Right lobe of liver (tissue), 6 donors: ENCODE results near the gene ZPLD1. TPM values are rescaled to one million over a fixed set of nuclear protein-coding genes. Genes with fewer than 3 reads are reported as not detected.

Experiments
- ATAC-seq, 4 donors: fragments of 200-7000 bp; cut with Tn5 transposase; one replicate each; pipeline ENCODE4 v1.9.1; 2020; ENCODE audit warnings: mild to moderate bottlenecking in 4 of 4, moderate library complexity in 4 of 4
- DNase-seq, 3 donors: peaks; one replicate each; pipeline ENCODE4 v3.0.0-alpha.2; 2020
- H3K27ac ChIP-seq, 3 donors: fragments of 200-600 bp; one replicate each; pipeline ENCODE4 v1.8.0; 2022
- H3K27me3 ChIP-seq, 2 donors: fragments of 200-600 bp; one replicate each; pipeline ENCODE4 v1.8.0; 2022
- H3K36me3 ChIP-seq, 4 donors: fragments of 200-600 bp; sonication (generic) in 1 of 4; one replicate each; pipeline versions ENCODE4 v1.5.1 to v1.8.0; 2017 to 2022; ENCODE audit warnings: control low read depth in 1 of 4
- H3K4me1 ChIP-seq, 4 donors: fragments of 200-600 bp; sonication (generic) in 1 of 4; one replicate each; pipeline versions ENCODE4 v1.5.1 to v1.8.0; 2017 to 2022; ENCODE audit warnings: control low read depth in 1 of 4
- H3K4me3 ChIP-seq, 3 donors: fragments of 200-600 bp; one replicate each; pipeline ENCODE4 v1.8.0; 2022
- H3K9me3 ChIP-seq, 4 donors: fragments of 200-600 bp; sonication (generic) in 1 of 4; one replicate each; pipeline versions ENCODE4 v1.5.1 to v1.8.0; 2017 to 2022; ENCODE audit warnings: control low read depth in 1 of 4
- POLR2A ChIP-seq: fragments of 450-650 bp; IDR thresholded peaks from one replicate; pipeline ENCODE4 v1.6.1; 2017; ENCODE audit warnings: antibody characterized with exemption, mild to moderate bottlenecking
- WGBS: methylation state at CpG from one replicate; pipeline ENCODE4 v1.1.6; 2018; ENCODE audit warnings: low coverage, low lambda C conversion rate; ENCODE audit not compliant: insufficient coverage; ENCODE audit errors: missing lambda C conversion rate; 5-methylcytosine and 5-hydroxymethylcytosine counted together
- intact Hi-C, 2 donors: fragments of 100-400 bp; cut with DNase I; formaldehyde crosslinking; loops; one replicate each; pipeline versions ENCODE4 v1.11.2 to v1.14.1; 2022
- total RNA-seq, 6 experiments: library from RNA; depleted of rRNA in 2 of 6; stranded (reverse); fragments of >200 nt in 2 of 6; fragmentation: NEBNext Ultra II Directional in 3 of 6; extraction: Animal tissue kit (Norgen Biotek cat#: 25700) in 3 of 6; gene quantifications; one replicate each; pipeline versions ENCODE4 v1.1.0 to v1.2.4, GENCODE V29; 2016 to 2023
- TF ChIP-seq, protein P1 (sequence below), 4 donors: fragments of 200-600 bp in 3 of 4; fragments of 450-650 bp in 1 of 4; IDR thresholded peaks; one replicate each; pipeline versions ENCODE4 v1.5.1 to v1.8.0; 2016 to 2022; ENCODE audit warnings: antibody characterized with exemption in 4 of 4, mild to moderate bottlenecking in 2 of 4
- donor health status: DM: no; HTN: yes; CAD: no.
- donor health status: DM: no; HTN: no; CAD: no.
- donor health status: DM: no; HTN: no; CAD: no.
- donor health status: DM: no; HTN: yes; CAD: no.
- donor health status: DM: no; HTN: yes; CAD: no.

ZPLD1 gene
- total RNA-seq, 6 experiments from 2014 or later: 0.04 to 0.12 (median 0.07) TPM; not detected in 2

DNA sequence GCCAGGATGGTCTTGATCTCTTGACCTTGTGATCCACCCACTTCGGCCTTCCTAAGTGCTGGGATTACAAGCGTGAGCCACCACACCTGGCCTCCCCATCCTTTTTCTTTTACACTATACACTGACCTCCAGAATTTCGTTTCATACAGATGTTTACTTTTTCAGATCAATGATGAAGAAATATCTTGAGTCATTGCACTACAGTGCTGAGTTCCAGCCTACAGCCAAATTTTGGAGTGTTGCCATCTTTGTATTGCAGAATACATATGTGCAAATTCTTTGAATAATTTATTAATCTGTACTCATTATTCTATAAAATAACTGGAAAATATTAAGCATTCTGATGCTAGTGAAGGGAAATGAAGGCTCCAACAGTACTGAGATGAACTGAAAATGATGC is 12.5 kb downstream of the ZPLD1 start:
- TF ChIP-seq, protein P1, sequence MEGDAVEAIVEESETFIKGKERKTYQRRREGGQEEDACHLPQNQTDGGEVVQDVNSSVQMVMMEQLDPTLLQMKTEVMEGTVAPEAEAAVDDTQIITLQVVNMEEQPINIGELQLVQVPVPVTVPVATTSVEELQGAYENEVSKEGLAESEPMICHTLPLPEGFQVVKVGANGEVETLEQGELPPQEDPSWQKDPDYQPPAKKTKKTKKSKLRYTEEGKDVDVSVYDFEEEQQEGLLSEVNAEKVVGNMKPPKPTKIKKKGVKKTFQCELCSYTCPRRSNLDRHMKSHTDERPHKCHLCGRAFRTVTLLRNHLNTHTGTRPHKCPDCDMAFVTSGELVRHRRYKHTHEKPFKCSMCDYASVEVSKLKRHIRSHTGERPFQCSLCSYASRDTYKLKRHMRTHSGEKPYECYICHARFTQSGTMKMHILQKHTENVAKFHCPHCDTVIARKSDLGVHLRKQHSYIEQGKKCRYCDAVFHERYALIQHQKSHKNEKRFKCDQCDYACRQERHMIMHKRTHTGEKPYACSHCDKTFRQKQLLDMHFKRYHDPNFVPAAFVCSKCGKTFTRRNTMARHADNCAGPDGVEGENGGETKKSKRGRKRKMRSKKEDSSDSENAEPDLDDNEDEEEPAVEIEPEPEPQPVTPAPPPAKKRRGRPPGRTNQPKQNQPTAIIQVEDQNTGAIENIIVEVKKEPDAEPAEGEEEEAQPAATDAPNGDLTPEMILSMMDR (IDR thresholded peaks at IDR 0.05): no peak
- no peak for TF ChIP-seq POLR2A
- Histone ChIP-seq H3K4me1 (no peaks in the 10 kb centered on the region), H3K9me3 (no peaks in the 10 kb centered on the region), H3K4me3 (no peak overlapping the region), H3K36me3 (no peaks in the 10 kb centered on the region), H3K27me3 (no peaks in the 10 kb centered on the region), H3K27ac (no peak overlapping the region)
- no peak for DNase-seq
- ATAC-seq: no peak
- WGBS: 45% methylated on average over 3 of the region's 3 CpGs
- intact Hi-C loops: no loop called here

DNA sequence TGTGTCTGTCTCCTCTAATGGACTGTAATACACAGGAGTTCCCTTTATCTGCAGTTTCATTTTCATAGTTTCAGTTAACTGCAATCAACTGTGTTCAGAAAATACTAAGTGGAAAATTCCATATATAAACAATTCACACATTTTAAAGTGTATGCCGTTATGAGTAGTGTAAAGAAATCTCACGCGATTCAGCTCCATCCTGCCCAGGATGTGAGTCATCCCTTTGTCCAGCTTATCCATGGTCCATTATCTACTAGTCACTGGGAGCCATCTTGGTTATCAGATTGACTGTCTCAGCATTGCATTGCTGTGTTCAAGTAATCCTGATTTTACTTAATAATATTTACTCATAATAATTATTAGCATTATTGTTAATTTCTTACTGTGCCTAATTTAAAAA is 14.5 kb downstream of the ZPLD1 start:
- intact Hi-C loops: no loop called here
- Histone ChIP-seq H3K27me3 (no peaks in the 10 kb centered on the region), H3K27ac (no peak overlapping the region), H3K9me3 (no peaks in the 10 kb centered on the region), H3K4me1 (no peaks in the 10 kb centered on the region), H3K36me3 (no peaks in the 10 kb centered on the region), H3K4me3 (no peak overlapping the region)
- no peak for TF ChIP-seq POLR2A
- TF ChIP-seq, protein P1 (IDR thresholded peaks at IDR 0.05): no peak
- no peak for ATAC-seq
- no peak for DNase-seq
- 39% methylated on average over 3 of the region's 3 CpGs for WGBS

DNA sequence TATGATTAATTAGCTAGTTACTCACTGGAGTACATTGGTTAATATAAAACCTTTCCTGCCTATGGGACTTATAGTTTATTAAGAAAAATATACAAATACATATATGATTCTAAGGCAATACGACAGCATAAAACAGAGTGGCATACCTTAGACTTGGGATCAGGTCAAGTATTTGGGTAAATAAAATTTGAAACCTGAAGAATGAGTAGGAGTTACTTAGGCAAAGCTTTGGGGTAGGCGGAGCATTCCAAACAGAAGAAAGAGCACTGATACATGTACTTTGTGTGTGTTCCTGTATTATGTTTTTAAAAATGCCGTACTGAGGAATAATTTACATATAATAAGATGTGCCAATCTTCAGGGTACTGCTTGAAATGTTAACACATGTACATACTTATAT is 15.1 kb downstream of the ZPLD1 start:
- WGBS: 77% methylated on average over 2 of the region's 3 CpGs
- Histone ChIP-seq H3K4me3 (no peak overlapping the region), H3K27me3 (no peaks in the 10 kb centered on the region), H3K9me3 (no peaks in the 10 kb centered on the region), H3K36me3 (no peaks in the 10 kb centered on the region), H3K27ac (no peak overlapping the region), H3K4me1 (no peaks in the 10 kb centered on the region)
- ATAC-seq (no peak), DNase-seq (no peak)
- intact Hi-C loops: no loop called here
- no peak for TF ChIP-seq POLR2A
- TF ChIP-seq, protein P1 (IDR thresholded peaks at IDR 0.05): no peak

DNA sequence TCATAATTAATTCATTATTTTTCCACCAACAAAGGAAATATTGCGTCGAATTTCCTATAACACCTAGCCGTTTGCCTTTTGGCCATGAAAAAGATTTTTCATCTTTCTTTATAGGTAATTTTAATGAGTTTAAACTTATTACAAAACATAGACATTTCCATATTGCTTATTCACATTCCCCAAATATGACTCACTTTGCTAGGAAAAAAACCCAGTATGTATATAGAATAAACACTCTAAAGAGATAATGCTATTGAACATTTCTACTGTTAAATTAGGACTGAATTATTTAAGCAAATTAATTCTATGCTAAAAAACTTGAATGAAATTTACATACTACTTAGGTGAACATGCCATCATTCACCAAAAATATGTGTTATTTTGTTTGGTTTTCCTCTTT is 16.2 kb downstream of the ZPLD1 start:
- 64% methylated on average over 3 of the region's 3 CpGs for WGBS
- no peak for DNase-seq
- Histone ChIP-seq H3K27ac (no peak overlapping the region), H3K36me3 (no peaks in the 10 kb centered on the region), H3K9me3 (no peaks in the 10 kb centered on the region), H3K4me3 (no peak overlapping the region), H3K27me3 (no peaks in the 10 kb centered on the region), H3K4me1 (no peaks in the 10 kb centered on the region)
- no peak for ATAC-seq
- TF ChIP-seq POLR2A: no peak
- TF ChIP-seq, protein P1 (IDR thresholded peaks at IDR 0.05): no peak
- intact Hi-C loops: no loop called here

DNA sequence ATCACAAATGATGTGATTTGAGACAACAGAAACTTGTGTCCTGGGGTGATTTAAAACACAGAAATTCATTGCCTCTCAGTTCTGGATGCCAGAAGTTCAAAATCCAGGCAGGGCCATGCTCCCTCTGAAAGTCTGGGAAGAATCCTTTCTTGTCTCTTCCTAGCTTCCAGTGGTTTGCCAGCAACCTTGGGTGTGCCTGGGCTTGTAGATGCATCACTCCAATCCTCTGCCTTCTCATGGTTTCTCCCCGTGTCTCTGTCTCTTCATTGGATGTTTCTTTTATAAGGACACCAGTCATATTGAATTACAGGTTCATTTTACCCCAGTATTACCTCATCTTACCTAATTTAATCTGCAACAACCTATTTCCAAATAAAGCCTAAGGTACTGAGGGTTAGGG is 16.7 kb downstream of the ZPLD1 start:
- WGBS: 73% methylated on average over 1 of the region's 1 CpG
- Histone ChIP-seq H3K36me3 (no peaks in the 10 kb centered on the region), H3K4me3 (no peak overlapping the region), H3K9me3 (no peaks in the 10 kb centered on the region), H3K27ac (no peak overlapping the region), H3K27me3 (no peaks in the 10 kb centered on the region), H3K4me1 (no peaks in the 10 kb centered on the region)
- no peak for TF ChIP-seq POLR2A
- TF ChIP-seq, protein P1 (IDR thresholded peaks at IDR 0.05): no peak
- ATAC-seq (no peak), DNase-seq (no peak)
- intact Hi-C loops: no loop called here
